DOHH2 (cell line): Measurements from ENCODE around the gene CDX1.

Experiments used
- EZH2phosphoT487 ChIP-seq: fragments of 200-600 bp; sonication (generic); IDR thresholded peaks from 2 replicates; pipeline ENCODE4 v1.6.1; 2017; ENCODE audit warnings: borderline replicate concordance, mild to moderate bottlenecking, antibody characterized with exemption, low read length, moderate library complexity, mixed read lengths
- TF ChIP-seq, protein P1 (sequence below): fragments of 200-600 bp; sonication (generic); IDR thresholded peaks from one replicate; pipeline ENCODE4 v1.5.1; 2014; ENCODE audit warnings: antibody characterized with exemption, mild to moderate bottlenecking, low read depth, low read length; ENCODE audit not compliant: poor library complexity, severe bottlenecking

DNA sequence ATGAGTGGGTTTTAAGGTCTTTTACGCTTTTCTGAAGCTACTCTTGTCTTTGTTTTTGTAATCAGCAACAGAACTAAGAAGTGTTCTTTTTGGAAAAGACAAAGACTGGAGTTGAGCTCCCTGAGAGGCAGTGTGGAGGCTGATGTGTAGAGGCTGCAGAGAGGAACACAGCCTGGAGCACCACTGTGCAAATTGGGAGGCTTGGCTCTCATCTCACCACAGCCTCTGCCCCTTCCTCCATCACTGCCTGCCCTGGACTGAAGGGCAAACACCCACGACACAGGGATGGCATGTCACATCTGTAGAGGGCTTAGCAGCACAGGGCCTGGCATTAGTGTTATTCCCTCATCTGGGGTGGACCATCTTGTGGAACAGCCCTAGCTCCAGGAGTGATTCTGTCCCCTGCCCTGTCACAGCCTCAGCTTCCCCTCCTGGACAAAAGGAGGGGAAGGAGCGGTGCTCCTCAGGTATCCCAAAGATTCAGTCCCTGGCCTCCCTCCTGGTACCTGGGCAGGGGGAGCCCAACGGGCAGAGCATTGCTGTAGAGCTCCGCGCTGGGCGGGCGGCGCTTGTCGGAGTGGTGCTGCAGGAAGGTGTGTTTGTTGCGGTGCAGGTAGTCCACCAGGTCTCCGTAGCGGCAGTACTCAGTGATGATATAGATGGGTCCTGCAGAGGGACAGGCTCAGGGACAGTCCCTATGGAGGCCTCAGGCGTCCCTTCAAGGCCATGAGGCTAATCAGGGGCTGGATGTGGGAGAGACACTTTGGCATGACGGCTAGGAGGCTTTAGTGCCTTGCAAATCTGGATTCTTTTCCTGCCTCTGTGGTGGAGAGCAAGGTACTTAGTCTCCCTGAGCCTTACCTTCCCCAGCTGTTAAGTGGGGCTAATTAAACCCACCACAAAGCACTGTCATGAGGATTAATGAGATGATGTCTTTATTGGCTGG, 43.8 kb upstream of the CDX1 start:
- TF ChIP-seq, protein P1, sequence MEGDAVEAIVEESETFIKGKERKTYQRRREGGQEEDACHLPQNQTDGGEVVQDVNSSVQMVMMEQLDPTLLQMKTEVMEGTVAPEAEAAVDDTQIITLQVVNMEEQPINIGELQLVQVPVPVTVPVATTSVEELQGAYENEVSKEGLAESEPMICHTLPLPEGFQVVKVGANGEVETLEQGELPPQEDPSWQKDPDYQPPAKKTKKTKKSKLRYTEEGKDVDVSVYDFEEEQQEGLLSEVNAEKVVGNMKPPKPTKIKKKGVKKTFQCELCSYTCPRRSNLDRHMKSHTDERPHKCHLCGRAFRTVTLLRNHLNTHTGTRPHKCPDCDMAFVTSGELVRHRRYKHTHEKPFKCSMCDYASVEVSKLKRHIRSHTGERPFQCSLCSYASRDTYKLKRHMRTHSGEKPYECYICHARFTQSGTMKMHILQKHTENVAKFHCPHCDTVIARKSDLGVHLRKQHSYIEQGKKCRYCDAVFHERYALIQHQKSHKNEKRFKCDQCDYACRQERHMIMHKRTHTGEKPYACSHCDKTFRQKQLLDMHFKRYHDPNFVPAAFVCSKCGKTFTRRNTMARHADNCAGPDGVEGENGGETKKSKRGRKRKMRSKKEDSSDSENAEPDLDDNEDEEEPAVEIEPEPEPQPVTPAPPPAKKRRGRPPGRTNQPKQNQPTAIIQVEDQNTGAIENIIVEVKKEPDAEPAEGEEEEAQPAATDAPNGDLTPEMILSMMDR, result no peak
- no peak for TF ChIP-seq EZH2phosphoT487
